ENCODE results near the gene ZC3H7B.

The ZC3H7B gene

GRCh38 chr22:41327124-41327523, 25.8 kb downstream of the ZC3H7B start:
- no peak for DNase-seq (ENCODE audit: low read depth)

- no peak for DNase-seq (ENCODE audit: low read depth)
Observed at GRCh38 chr22:41330169-41330568, 28.8 kb downstream of the ZC3H7B start.

- no peak for DNase-seq (ENCODE audit: low read depth)
Observed at GRCh38 chr22:41332217-41332939, 31.1 kb downstream of the ZC3H7B start.

GRCh38 chr22:41333806-41334205, 32.5 kb downstream of the ZC3H7B start:
- DNase-seq (ENCODE audit: low read depth), result no peak

- DNase-seq (ENCODE audit: low read depth), result no peak
Observed at GRCh38 chr22:41334215-41334614, 32.9 kb downstream of the ZC3H7B start.

- no peak for DNase-seq (ENCODE audit: low read depth)
Observed at GRCh38 chr22:41334951-41335635, 33.8 kb downstream of the ZC3H7B start.

GRCh38 chr22:41338614-41339212, 37.4 kb downstream of the ZC3H7B start:
- DNase-seq (ENCODE audit: low read depth), result no peak

GRCh38 chr22:41339823-41340222, 38.5 kb downstream of the ZC3H7B start:
- no peak for DNase-seq (ENCODE audit: low read depth)

- no peak for DNase-seq (ENCODE audit: low read depth)
Observed at GRCh38 chr22:41340357-41340756, 39.0 kb downstream of the ZC3H7B start.

GRCh38 chr22:41341012-41341411, 39.7 kb downstream of the ZC3H7B start:
- no peak for DNase-seq (ENCODE audit: low read depth)

- no peak for DNase-seq (ENCODE audit: low read depth)
Observed at GRCh38 chr22:41341990-41342389, 40.7 kb downstream of the ZC3H7B start.

- DNase-seq (ENCODE audit: low read depth), result no peak
Observed at GRCh38 chr22:41343300-41343699, 42.0 kb downstream of the ZC3H7B start.

- DNase-seq (ENCODE audit: low read depth), result no peak
Observed at GRCh38 chr22:41343717-41344116, 42.4 kb downstream of the ZC3H7B start.

- no peak for DNase-seq (ENCODE audit: low read depth)
Observed at GRCh38 chr22:41344189-41344788, 43.0 kb downstream of the ZC3H7B start.

- no peak for DNase-seq (ENCODE audit: low read depth)
Observed at GRCh38 chr22:41345807-41346335, 44.5 kb downstream of the ZC3H7B start.

- no peak for DNase-seq (ENCODE audit: low read depth)
Observed at GRCh38 chr22:41347066-41347859, 45.9 kb downstream of the ZC3H7B start.

GRCh38 chr22:41348964-41349484, 47.7 kb downstream of the ZC3H7B start:
- no peak for DNase-seq (ENCODE audit: low read depth)

GRCh38 chr22:41350087-41350486, 48.8 kb downstream of the ZC3H7B start:
- DNase-seq (ENCODE audit: low read depth), result no peak

- DNase-seq (ENCODE audit: low read depth), result no peak
Observed at GRCh38 chr22:41351011-41351410, 49.7 kb downstream of the ZC3H7B start.

GRCh38 chr22:41352058-41352457, 50.7 kb downstream of the ZC3H7B start:
- DNase-seq (ENCODE audit: low read depth), result peak; percentile 65

GRCh38 chr22:41353862-41354575, 52.7 kb downstream of the ZC3H7B start:
- no peak for DNase-seq (ENCODE audit: low read depth)
